ENCODE measurements around the gene JAK3.

DNA sequence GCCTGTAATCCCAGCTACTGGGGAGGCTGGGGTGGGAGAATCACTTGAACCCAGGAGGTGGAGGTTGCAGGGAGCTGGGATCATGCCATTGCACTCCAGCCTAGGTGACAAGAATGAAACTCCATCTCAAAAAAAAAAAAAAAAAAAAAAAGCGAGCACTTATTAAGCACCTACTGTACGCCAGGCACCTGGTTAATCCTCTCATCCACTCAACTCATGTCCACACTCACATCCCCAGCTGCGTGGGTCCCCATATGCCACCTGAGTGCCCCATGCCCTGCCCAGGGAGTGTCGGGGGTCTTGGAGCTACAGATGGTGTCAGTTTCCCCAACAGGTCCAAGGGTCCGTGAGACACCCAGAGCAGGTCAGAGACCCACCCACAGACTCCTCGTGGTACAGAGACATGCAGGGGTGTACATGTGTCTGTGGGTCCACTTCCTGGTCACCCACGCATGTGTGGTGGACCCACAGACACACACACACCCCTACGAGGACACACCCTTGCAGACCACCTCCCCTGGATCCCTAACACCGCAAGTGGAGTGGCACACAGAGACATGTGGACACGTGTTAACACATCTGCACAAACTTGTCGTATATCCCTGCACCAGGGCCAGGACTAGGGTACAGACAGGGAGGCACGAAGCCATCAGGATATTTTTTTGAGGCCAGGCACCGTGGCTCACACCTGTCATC, 30.0 kb downstream of the JAK3 start:
- TF ChIP-seq, protein P1, sequence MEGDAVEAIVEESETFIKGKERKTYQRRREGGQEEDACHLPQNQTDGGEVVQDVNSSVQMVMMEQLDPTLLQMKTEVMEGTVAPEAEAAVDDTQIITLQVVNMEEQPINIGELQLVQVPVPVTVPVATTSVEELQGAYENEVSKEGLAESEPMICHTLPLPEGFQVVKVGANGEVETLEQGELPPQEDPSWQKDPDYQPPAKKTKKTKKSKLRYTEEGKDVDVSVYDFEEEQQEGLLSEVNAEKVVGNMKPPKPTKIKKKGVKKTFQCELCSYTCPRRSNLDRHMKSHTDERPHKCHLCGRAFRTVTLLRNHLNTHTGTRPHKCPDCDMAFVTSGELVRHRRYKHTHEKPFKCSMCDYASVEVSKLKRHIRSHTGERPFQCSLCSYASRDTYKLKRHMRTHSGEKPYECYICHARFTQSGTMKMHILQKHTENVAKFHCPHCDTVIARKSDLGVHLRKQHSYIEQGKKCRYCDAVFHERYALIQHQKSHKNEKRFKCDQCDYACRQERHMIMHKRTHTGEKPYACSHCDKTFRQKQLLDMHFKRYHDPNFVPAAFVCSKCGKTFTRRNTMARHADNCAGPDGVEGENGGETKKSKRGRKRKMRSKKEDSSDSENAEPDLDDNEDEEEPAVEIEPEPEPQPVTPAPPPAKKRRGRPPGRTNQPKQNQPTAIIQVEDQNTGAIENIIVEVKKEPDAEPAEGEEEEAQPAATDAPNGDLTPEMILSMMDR (IDR thresholded peaks at IDR 0.05; ENCODE audit: low read depth, low read length, missing input control): no peak
- no peak for TF ChIP-seq SP1 (IDR thresholded peaks at IDR 0.05)
- TF ChIP-seq TAF1 (conservative IDR thresholded peaks at IDR 0.05): no peak
